ENCODE measurements around the gene HCN2.

DNA sequence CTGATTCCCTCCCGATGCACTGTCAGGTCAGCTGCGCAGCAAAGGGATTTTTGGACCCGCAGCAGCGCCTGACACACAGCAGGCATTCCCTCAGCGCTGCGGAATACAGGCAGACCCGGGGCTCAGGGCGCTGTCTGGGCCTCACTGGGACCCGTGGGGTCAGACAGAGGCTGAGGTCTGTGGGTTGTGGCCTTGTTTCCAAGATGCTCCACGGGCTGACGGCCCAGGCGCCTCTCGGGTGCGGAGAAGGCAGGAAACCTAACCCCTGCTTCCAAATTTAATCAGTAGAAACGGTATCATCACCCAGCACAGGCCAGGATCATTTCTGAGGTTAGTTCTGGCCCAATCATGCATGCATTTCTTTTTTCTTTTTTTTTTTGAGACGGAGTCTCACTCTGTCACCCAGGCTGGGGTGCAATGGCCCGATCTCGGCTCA lies 74.0 kb downstream of the HCN2 start:
- TF ChIP-seq, protein P1, sequence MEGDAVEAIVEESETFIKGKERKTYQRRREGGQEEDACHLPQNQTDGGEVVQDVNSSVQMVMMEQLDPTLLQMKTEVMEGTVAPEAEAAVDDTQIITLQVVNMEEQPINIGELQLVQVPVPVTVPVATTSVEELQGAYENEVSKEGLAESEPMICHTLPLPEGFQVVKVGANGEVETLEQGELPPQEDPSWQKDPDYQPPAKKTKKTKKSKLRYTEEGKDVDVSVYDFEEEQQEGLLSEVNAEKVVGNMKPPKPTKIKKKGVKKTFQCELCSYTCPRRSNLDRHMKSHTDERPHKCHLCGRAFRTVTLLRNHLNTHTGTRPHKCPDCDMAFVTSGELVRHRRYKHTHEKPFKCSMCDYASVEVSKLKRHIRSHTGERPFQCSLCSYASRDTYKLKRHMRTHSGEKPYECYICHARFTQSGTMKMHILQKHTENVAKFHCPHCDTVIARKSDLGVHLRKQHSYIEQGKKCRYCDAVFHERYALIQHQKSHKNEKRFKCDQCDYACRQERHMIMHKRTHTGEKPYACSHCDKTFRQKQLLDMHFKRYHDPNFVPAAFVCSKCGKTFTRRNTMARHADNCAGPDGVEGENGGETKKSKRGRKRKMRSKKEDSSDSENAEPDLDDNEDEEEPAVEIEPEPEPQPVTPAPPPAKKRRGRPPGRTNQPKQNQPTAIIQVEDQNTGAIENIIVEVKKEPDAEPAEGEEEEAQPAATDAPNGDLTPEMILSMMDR (conservative IDR thresholded peaks at IDR 0.05 in 1 of 2, IDR thresholded peaks at IDR 0.05 in 1 of 2; ENCODE audit: extremely low read depth in 1 of 2, insufficient read depth in 1 of 2, low read depth in 1 of 2, low read length in 2 of 2) = no peak
- no peak for TF ChIP-seq EZH2 (IDR thresholded peaks at IDR 0.05; ENCODE audit: borderline replicate concordance, low read length)
